H1 (cell line): ENCODE results near the gene ERICH2. TPM values are rescaled to one million over a fixed set of nuclear protein-coding genes. Genes with fewer than 3 reads are reported as not detected.

Experiments used
- TEAD4 ChIP-seq: IDR thresholded peaks from 2 replicates; pipeline ENCODE4 v1.6.1; 2012; ENCODE audit warnings: low read depth, low read length, inconsistent platforms, mixed read lengths
- polyA plus RNA-seq, 7 experiments: library from polyadenylated mRNA; depleted of rRNA in 3 of 7; stranded (reverse) in 5 of 7; unstranded in 2 of 7; fragments of >200 nt in 5 of 7; fragments of 200-250 nt in 2 of 7; gene quantifications; 1 replicate in 5 of 7; 2 replicates in 1 of 7; 4 replicates in 1 of 7; pipeline versions ENCODE4 v1.2.1 to v1.2.3, GENCODE V29; 2011 to 2013; ENCODE audit warnings: missing spikeins in 2 of 7, mixed read lengths in 2 of 7
- total RNA-seq: library from RNA; stranded (reverse); fragmentation: NEBNext Ultra II Directional; extraction: Animal tissue kit (Norgen Biotek cat#: 25700); gene quantifications from 2 replicates; pipeline ENCODE4 v1.2.1, GENCODE V29; 2021
- TF ChIP-seq, protein P1 (sequence below), 3 experiments: IDR thresholded peaks; 1 replicate in 2 of 3; 2 replicates in 1 of 3; pipeline versions ENCODE4 v1.5.1 to v1.6.1; 2011; ENCODE audit warnings: low read length in 3 of 3, mild to moderate bottlenecking in 3 of 3, inconsistent platforms in 2 of 3, low read depth in 1 of 3, moderate library complexity in 1 of 3; ENCODE audit not compliant: insufficient read depth in 1 of 3; ENCODE audit errors: control extremely low read depth in 1 of 3

The ERICH2 gene
- total and polyA plus RNA-seq, 2 of the 8 experiments (the other 6 are each of a cell fraction or from before 2014, with no cell fraction given): 0.20 to 2.1 TPM

DNA sequence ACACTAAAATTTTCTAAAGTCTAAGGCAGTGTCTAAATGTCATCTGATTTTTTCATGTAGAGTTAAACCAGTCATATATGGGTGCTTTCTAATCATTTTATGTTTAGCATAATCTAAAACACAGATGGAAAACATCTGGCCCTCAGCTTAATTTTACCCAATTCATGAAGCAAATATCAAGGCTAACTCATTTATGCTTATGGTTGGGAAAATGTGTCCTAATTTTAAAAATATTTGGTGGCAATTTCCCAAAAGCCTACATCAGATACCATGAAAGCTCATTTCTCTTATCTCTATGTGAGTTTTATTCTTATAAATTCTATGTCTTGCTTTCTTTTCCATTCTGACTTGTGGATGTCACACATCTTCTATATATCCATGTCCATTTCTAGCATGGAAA, 47.9 kb upstream of the ERICH2 start (continued):
- TF ChIP-seq, protein P1, sequence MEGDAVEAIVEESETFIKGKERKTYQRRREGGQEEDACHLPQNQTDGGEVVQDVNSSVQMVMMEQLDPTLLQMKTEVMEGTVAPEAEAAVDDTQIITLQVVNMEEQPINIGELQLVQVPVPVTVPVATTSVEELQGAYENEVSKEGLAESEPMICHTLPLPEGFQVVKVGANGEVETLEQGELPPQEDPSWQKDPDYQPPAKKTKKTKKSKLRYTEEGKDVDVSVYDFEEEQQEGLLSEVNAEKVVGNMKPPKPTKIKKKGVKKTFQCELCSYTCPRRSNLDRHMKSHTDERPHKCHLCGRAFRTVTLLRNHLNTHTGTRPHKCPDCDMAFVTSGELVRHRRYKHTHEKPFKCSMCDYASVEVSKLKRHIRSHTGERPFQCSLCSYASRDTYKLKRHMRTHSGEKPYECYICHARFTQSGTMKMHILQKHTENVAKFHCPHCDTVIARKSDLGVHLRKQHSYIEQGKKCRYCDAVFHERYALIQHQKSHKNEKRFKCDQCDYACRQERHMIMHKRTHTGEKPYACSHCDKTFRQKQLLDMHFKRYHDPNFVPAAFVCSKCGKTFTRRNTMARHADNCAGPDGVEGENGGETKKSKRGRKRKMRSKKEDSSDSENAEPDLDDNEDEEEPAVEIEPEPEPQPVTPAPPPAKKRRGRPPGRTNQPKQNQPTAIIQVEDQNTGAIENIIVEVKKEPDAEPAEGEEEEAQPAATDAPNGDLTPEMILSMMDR (IDR thresholded peaks at IDR 0.05; ENCODE audit: control extremely low read depth in 1 of 3, insufficient read depth in 1 of 3, low read depth in 1 of 3, low read length in 3 of 3): no peak
- no peak for TF ChIP-seq TEAD4
